GM12873 (cell line): Measurements from ENCODE around the gene AFG3L2.

Source experiments
- CTCF ChIP-seq: IDR thresholded peaks from 2 replicates; pipeline ENCODE4 v1.5.1; 2012; ENCODE audit warnings: low read depth, mild to moderate bottlenecking, moderate library complexity, low read length, control low read depth; ENCODE audit not compliant: insufficient read depth; ENCODE audit errors: missing control alignments

Gene AFG3L2

DNA sequence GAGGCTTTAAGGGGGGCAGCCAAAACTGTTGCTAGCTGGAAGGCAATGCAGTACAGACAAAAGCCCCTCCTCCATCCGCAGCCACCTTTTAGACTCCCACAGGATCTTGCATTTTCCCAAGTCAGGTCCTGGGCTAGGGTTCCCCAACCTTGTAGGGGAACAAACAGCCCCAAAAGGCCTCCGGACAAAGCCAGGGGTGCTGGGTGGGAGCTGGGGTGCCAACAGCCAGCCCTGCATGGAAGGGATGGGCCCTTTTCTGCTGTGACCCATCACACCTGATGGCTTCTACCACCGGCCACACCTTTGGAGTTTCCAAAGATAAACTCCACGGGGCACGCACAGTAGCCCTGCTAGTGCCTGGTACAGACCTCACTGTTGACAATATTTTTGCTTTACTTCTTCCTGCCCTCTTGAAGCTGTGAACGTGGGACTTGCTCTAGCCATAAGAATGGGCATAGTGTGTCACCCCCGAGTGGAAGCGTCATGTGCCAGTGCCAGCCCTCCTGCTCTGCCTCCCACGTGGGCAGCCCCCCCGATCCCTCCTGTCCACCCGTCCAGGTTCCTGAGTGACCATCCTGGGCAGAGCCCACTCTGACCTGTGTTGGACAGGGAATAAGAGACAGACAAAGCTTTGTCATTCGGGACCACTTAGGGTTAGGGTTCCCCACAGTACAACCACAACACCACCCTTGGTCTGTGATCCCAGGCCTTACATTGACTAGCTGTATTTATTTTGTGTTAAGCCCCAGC lies 50.1 kb downstream of the AFG3L2 start:
- no peak for TF ChIP-seq CTCF

GRCh38 chr18:12325726-12326245 lies 51.2 kb downstream of the AFG3L2 start:
- TF ChIP-seq CTCF, result no peak

DNA sequence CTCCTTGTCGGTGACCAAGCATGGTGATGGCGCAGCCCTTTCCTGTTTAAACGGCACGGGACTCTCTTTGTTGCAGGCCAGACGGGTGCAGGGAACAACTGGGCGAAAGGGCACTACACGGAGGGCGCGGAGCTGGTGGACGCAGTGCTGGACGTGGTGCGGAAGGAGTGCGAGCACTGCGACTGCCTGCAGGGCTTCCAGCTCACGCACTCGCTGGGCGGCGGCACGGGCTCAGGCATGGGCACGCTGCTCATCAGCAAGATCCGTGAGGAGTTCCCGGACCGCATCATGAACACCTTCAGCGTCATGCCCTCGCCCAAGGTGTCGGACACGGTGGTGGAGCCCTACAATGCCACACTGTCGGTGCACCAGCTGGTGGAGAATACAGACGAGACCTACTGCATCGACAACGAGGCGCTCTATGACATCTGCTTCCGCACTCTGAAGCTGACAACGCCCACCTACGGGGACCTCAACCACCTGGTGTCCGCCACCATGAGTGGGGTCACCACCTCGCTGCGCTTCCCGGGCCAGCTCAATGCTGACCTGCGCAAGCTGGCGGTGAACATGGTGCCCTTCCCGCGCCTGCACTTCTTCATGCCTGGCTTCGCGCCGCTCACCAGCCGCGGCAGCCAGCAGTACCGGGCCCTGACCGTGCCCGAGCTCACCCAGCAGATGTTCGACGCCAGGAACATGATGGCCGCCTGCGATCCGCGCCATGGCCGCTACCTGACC lies 51.9 kb downstream of the AFG3L2 start:
- TF ChIP-seq CTCF, result no peak

- no peak for TF ChIP-seq CTCF
These were observed 55.7 kb downstream of the AFG3L2 start for GRCh38 chr18:12321333-12321732.

DNA sequence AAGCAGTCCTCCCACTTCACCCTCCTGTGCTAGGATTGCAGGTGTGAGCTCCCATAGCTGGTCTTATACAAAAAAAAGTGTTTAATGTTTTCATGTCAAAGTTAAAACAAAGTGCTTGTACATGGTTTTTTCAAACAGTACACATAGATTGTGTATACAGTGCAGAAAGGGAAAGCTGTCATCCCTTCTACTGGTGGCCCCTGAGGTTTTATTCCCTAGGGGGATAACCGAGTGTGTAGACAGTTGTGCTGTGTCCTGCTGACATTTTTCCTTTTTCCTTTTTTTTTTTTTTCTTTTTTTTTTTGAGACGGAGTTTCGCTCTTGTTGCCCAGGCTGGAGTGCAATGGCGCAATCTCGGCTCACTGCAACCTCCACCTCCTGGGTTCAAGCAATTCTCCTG lies 58.2 kb downstream of the AFG3L2 start:
- TF ChIP-seq CTCF, result no peak

DNA sequence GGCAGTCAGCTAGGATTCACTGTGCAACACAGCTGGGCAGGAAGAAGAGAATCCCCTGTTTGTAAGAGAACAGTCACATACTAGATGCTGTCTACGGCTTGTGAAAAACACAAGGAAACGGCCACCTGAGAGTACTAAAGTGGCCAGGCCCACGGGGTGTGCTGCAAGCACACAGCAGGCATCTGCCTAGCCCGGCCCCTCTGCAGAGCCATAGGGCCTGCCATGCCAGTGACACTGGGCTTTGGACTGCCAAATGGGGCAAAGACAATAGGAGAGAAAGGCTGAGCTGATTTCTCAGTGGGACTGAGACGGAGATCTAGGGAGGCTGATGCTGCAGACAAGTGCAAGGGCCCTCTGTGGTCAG lies 58.7 kb downstream of the AFG3L2 start:
- no peak for TF ChIP-seq CTCF

DNA sequence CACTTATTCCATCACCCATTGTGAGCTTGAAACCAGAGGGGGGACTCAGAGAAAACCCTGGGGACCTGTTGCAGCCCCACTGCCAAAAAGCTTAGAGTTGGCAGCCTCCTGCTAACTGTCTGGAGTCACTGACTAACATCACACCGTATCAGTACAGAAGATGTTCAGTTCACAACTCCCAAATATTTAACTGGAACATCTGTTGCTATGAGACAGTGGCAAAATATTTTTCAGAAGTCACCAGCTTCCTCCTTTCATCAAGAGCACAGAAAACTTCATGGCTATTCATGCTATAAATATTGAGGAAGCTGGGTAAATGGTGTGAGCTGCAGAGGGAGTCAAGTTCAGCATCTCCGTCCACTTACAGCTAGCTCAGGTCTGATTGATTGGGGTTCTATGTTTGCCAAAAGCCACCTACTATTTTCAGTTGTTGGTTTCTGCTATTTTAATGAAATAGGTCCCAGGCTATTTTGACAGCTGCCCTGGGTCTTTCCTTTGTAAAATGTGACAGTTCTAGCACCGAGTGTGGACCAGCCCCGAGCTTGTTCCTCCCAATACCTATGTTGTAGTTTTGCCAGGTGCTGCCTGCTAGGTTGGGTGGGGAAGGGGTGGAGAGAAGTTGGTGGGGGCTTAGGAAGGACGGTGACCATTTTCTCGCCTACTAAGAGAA lies 59.2 kb downstream of the AFG3L2 start:
- TF ChIP-seq CTCF, result no peak
